GM19035 (cell line): ENCODE results near the gene NT5DC4.

Experiments
- ATAC-seq: cut with Tn5 transposase; IDR thresholded peaks from one replicate; pipeline ENCODE4 v1.9.1; 2021; ENCODE audit not compliant: unreplicated experiment

Gene NT5DC4

DNA sequence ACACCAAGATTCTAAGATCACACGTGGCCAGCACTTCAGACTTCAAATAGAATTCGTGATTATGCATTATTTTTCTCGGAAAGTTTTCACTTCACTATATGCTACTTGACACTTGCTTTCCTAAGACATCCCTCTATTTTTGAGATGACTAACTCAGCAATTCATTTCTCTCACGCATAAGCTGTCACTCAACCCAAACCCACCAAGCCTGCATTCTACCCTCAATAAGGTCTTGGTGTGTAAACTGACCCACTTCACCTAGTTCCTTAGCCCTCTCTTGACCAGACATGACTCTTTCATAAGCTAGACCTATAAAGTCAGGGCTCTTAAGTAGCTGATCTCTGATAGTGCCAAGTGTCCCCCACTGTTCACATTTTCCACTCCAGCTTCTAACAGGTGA, 31.8 kb downstream of the NT5DC4 start:
- no peak for ATAC-seq

GRCh38 chr2:112754564-112754963, 33.7 kb downstream of the NT5DC4 start:
- no peak for ATAC-seq

- no peak for ATAC-seq
These were observed 34.6 kb downstream of the NT5DC4 start for GRCh38 chr2:112755444-112755843.

DNA sequence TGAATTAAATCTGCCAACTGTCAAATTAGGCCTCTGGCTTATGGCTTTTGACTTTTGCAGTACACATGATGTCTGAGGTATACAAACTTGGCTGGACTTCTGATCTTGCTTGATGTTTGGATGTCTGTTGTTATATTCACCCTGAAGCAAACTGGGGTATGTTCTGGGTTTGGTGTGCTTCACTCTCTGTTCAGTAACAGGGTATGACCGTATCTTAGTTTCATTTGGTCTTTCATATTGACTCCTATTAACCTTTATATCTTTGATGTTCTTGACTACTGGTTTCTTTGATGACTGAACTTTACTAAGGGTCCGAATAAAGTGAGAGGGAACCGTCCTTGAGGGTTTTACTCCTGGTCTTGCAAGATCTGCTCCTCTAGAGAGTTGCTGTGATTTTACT, 35.4 kb downstream of the NT5DC4 start:
- ATAC-seq = no peak

- no peak for ATAC-seq
These were observed 36.4 kb downstream of the NT5DC4 start for GRCh38 chr2:112757265-112757664.

DNA sequence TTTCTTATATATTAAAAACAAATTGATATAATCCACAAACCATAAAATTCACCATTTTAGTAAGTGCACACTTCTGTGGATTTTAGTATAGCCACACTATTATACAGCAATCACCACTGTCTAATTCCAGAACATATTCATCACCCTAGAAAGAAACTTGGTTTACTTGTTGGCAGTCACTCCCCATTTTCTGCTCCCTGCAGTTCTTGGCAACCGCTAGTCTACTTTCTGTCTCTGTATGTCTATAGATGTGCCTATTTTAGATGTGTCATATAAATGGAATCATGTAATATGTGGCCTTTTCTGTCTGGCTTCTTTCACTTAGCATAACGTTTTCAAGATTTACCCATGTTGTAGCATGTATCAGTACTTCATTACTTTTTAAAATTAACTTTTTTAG, 37.9 kb downstream of the NT5DC4 start:
- ATAC-seq = no peak

GRCh38 chr2:112760149-112760548, 39.3 kb downstream of the NT5DC4 start:
- no peak for ATAC-seq

GRCh38 chr2:112762276-112762675, 41.5 kb downstream of the NT5DC4 start:
- no peak for ATAC-seq

- ATAC-seq = peak; percentile 99
These were observed 43.5 kb downstream of the NT5DC4 start, which contains the start of gene CKAP2L for GRCh38 chr2:112764071-112765044. Gene CKAP2L (minus strand): TSS chr2:112764609. CDS start chr2:112764598, 11 bp downstream.

- no peak for ATAC-seq
These were observed 44.4 kb downstream of the NT5DC4 start for GRCh38 chr2:112765251-112765650.

DNA sequence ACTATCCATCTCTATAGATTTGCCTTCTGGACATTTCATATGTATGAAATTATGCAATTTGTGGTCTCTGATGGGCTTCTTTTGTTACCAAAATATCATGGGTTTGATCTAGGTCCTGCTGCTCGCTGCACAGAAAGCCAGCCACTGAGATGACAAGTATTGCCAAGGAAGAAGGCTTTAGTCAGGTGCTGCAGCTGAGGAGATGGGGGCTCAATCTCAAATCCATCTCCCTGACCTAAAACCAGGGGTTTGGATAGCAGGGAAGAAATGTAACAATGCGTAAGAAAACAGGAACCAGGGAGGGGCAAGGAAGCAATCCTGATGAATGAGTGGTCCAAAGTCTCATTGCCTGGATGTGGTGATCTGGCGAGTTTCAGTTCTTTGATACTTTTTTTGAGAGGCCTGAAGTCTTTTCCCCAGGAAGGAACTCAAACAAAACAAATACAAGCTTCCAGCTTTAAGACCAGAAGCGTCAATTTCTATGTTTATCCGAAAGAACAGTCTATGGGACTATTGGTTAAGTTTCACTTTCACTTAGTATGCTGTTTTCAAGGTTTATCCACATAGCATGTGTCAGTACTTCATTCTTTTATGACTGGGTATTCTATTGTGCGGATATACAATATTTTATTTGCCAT, 47.0 kb downstream of the NT5DC4 start:
- ATAC-seq = no peak

GRCh38 chr2:112768432-112768831, 47.6 kb downstream of the NT5DC4 start:
- no peak for ATAC-seq

- no peak for ATAC-seq
These were observed 51.5 kb downstream of the NT5DC4 start for GRCh38 chr2:112772322-112772721.

DNA sequence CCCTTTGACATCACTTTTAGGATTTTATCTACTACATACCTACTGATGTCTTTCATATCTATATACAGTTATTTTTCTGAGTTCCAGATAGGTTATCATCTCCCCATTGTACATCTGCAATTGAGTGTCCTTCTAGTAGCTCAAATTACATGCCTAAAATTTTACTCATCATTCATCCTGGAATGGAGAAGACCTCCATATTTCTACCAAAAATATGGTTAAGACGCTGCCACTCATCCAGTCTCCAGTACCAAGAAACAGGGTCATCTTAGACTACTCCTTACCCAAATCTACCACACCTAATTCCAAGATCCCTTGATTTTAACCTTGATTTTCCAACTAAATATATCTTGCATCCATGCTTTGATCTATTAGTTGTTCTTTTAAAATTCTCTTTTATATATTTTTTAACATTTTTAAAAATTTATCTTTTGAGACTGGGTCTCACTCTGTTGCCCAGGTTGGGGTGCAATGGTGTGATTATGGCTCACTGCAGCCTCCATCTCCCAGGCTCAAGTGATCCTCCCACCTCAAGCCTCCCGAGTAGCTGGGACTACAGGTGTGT, 52.2 kb downstream of the NT5DC4 start:
- no peak for ATAC-seq

- ATAC-seq = no peak
These were observed 52.7 kb downstream of the NT5DC4 start for GRCh38 chr2:112773556-112773955.

DNA sequence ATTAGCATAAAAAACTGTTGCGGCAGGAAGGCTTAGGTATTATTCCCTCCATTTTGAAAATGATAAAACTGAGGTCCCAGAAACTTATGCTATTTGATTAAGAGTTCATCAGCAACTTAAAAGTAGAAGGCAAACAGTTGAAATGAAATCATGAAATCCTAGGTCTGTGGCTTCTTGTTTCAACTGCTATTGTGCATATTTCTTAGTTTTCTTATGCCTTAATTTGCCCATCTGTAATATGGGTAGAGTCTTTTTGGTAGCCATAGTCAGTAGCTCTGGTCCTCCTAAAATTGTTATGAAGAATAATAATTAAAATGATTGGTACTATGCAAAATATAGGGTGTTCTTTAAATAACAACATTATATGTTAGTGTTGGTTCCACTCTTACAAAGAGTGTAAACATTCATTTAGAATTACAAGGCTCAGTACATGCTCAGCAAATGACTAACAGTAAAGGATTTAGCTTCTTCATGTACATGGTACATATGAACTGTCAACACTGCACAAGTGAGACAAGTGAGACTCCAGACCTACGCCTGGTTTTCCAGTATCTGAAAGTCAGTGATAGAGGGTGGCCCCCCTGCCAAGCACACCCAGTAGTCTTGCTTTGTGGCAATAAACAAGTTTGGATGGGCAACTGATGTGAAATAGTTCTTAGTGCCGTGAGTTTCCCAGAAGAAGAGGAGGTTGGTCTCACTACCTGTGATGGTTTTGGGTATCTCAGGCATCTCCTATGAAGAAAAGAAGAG, 53.9 kb downstream of the NT5DC4 start:
- no peak for ATAC-seq

- no peak for ATAC-seq
These were observed 55.3 kb downstream of the NT5DC4 start for GRCh38 chr2:112776113-112776512.

GRCh38 chr2:112777036-112777435, 56.2 kb downstream of the NT5DC4 start:
- no peak for ATAC-seq

DNA sequence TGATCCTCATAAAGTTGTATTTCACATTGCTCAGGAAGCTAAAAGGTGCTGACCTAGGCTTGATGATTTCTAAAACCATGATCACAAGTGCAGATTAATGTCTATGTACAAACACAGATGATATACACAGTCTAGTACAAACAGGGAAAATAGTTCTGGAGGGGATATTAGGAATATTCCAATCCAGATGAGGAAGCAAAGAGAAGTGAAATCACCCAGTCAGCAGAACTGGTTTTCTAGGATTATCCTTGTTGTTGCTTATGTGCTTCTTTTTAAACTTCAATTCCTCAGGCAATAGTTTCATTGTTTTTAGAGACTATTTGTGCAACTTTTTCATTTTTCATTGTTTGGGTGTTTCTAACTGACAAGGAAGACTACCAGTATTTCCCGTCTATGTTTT, 58.8 kb downstream of the NT5DC4 start:
- ATAC-seq = no peak

DNA sequence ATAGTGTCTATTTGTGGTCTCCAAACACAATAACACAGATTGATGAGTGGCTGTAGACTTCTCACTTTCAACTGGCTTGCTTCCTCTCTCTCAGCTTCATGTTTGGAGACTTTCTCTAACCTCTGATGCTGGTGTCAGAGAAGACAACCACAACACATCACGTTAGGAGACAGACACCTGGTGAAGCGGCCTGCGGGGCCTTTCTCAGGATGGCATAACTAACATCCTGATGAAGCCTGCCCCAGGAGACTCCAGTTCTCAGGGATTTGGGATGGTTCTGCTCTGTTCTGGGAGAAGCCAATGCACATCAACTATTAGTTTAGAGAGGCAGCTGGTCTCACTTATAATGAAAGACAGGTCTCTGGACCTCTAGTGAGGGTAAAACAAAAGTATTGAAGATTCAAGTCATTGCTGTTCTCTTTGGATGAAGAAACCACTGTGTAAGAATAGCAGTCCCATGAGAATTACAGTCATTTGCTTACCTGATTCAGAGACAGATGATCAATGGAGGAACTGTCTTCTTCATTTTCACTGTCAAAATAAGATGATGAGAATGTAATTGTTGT, 61.5 kb downstream of the NT5DC4 start:
- ATAC-seq = peak; percentile 91
